ENCODE results near the gene MT2A.
A peak's percentile ranks its signal among the peaks of the same experiment; 100 is the strongest.
"Not testable (repeated sequence)": the region's sequence is repeated elsewhere in the genome, so short reads cannot be mapped to it uniquely, and the experiment has no call there.

Gene MT2A

DNA sequence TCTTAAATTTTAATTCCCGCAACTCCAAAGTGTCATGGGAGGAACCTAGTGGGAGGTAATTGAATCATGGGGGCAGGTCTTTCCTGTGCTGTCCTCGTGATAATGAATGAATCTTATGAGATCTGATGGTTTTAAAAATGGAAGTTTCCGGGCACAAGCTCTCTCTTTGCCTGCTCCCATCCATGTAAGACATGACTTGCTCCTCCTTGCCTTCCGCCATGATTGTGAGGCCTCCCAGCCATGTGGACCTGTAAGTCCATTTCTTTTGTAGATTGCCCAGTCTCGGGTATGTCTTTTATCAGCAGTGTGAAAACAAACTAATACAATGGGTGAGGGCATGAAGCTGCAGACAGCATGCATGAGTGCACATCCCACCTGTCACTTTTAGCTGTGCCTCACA lies 14.8 kb downstream of the MT2A start:
- not testable (repeated sequence) for DNase-seq

DNA sequence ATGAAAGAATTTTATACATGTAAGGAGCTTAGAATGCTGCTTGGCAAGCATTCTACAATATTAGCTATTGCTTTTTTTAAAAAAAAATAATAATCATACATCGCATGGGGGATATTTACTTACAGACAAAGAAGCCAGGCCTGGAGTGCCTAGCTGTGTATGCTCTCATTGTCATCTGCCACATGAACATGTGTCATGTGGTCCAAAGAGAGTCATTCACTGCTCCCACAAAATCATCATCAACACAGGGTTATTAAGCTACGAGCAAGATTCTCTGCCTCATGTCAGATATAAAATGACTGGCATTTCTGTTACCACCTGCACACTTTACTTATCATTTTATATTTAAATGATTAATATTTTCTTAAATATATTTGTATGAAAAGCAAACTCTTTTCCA lies 15.3 kb downstream of the MT2A start:
- no peak for DNase-seq

DNA sequence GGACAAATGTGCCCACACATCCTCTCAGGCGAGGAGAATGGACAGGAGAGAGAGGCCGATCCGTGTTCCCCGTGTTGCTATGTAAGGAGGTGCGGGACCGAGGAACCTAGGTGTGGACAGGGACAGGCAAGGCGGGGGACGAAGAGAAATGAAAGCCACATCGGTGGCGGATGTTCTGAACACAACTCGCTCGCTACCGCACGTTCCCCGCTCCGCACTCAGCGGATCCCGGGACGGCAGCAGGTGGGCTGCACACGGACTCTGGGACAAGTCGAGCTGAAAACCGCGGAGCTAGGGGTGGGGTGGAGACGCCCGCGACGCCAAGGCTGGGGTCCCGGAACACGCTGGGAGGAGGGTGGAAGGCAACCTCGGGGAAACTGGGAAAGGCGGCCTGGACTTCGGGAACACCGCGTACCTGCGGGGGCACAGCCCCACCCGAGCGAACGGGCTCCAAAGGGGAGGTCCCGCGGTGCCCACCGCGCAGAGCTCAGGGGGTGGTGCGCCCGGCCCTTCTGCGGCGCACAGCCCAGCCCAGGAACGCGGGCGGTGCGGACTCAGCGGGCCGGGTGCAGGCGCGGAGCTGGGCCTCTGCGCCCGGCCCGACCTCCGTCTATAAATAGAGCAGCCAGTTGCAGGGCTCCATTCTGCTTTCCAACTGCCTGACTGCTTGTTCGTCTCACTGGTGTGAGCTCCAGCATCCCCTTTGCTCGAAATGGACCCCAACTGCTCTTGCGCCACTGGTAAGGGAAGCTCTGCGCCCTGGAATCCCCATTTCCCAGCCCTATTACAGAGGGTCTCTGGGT lies 17.0 kb downstream of the MT2A start, which contains the start of gene MT1E:
MT1E (plus strand) TSS at position 642 of the 803 bp plus-strand sequence; CDS start at position 713, 71 bp downstream.
- DNase-seq = peak; percentile 58

DNA sequence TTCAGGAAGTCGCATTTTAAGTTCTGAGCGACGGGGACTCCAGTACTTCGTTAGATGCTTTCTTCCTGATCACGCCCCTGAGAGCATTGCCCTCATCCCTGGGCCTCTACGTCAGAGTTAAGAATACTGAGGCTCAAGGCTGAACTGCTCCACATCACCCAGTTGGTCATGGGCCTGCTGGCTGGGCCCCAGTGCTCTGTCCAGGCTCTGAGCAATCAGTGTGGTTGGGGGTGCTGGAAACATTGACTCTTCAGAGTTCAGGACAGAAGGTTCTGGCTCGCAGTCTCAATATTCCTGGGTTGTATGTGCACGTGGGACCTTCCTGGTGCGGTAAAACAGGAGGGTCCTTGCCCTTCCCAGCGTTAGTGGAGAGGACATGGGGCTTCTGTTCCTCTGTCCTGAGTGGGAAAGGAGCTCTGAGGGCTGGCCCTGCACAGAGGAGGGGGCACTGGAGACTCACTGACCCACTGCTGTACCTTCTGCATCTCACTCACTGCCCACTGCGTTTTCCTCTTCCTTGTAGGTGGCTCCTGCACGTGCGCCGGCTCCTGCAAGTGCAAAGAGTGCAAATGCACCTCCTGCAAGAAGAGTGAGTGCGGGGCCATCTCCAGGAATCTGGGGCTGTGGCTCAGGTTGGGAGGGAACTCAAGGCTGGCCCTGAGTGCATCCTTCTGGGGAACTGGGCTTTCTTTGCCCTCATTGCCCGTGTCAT lies 17.7 kb downstream of the MT2A start:
- no peak for DNase-seq

DNA sequence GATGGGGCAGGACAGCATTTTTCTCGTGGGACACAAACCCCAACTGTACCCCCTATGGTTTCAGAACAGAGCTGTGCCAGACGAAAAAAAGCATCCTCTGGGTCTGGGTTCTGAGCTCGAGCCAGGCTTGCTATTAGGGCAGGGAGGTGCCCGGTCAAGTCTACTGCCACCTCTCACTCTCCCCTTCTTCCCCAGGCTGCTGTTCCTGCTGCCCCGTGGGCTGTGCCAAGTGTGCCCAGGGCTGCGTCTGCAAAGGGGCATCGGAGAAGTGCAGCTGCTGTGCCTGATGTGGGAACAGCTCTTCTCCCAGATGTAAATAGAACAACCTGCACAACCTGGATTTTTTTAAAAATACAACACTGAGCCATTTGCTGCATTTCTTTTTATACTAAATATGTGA lies 18.3 kb downstream of the MT2A start:
- no peak for DNase-seq

DNA sequence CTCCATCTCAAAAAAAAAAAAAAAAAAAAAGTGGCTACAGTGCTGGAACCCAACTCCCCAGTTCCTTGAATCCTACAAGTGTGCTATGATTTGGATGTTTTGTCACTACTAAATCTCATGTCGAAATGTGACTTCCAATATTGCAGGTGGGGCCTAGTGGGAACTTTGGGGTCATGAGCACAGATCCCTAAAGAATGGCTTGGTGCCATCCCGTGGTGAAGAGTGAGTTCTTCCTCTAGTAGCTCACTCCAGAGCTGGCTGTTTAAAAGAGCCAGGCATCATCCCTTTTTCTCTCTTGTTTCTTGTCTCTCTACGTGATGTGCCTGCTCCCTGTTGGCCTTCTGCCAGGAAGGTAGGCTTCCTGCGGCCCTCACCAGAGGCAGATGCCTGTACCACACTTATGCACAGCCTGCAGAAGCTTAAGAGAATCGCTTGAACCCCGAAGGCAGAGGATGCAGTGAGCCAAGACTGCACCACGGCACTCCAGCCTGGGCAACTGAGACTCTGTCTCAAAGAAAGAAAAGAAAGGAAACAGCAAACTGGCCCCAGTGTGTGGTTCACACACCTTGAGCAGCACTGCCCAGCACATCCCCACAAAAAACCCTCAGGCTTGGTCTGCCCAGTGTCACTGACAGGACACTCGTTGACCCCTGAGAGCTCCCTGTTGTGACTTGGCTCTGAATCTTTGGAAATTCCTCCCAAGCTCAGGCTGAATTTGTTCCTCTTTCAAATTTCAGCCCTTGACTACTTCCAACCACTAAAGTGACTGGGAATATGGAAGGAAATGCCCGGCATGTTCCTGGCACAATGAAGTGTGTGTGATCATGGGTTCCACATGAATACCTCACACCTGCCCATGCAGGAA lies 20.3 kb downstream of the MT2A start:
- DNase-seq = no peak

DNA sequence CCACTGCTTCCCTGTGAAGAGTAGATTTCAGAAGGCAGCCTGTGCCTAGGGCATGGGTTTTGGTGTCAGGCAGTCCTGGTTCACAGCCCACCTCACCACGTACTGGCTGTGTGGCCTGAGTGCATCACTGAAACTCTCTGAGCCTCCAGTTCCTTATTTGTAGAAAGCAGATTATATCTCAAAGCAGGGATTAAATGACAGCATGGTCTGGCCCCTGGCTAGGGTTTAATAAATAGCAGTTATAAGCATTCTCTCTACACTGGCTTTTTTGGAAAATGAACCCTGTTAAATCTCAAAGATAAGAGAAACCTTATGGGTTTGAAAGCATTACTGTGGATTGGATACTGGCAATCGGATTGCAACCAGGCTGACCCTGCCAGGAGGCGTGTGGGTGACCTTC lies 21.1 kb downstream of the MT2A start:
- no peak for DNase-seq

DNA sequence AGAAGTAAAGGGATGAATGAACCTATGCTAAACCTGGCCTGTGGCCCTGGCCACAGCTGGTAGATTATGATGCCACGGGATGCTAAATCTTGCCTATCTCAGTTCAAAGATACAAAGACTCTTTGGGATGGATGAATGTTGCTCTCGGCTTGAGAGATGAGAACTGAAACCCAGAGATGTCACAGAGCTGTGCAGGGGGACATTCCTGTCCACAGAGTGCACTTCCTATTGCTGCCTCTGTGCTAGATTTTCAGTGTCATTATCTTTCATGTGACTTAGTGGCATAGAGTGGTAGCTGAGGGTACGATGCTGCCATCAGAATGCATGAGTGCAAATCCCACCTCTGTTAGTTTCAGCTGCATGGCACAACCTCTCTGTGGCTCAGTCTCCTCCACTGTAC lies 21.8 kb downstream of the MT2A start:
- DNase-seq = no peak

DNA sequence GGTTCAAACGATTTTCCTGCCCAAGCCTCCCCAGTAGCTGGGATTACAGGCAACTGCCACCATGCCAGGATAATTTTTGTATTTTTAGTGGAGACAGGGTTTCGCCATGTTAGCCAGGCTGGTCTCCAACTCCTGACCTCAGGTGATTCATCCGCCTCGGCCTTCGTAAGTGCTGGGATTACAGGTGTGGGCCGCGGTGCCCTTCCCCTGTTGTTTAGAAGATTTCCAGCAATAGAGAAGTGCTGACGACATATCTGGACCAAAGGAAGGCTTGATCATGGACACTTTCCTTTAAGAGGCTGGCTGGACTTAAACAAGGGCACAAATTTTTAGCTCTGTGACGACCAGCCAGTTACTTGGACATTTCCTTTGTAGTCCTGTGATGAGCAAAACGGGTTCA lies 22.8 kb downstream of the MT2A start:
- DNase-seq = no peak

DNA sequence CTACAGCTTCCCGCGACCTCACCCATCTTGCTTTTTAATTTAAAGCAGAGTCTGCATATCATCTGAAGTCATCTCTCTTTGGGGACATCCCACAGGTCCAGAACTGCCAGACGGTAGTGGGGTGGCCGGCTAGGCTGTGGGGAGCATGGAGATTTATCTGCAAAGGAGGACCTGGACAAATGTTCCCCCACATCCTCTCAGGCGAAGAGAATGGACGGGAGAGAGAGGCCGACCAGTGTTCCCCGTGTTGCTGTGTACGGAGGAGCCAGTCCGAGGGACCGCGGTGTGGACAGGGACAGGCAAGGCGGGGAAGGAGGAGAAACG lies 23.4 kb downstream of the MT2A start:
- DNase-seq = no peak

DNA sequence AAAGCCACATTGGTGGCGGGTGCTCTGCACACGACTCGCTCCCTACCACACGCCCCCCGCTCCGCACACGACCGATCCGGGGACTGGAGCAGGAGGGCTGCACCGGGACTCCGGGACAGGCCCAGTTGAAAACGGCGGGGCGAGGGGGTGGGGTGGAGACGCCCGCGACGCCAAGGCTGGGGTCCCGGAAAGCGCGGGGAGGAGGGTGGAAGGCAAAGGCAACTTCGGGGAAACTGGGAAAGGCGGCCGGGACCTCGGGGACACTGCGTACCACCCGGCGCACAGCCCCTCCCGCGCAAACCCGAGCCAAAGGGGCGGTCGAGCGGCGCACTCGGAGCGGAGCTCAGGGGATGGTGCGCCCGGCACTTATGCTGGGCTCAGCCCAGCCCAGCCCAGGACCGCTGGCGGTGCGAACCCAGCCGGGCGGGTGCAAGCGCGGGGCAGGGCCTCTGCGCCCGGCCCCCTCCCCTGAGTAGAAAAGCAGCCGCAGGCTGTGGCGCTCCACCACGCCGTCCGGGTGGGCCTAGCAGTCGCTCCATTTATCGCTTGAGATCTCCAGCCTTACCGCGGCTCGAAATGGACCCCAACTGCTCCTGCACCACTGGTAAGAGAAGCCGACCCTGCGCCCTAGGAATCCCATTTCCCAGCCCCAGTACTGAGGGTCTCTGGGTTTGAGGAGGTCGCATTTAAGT lies 23.9 kb downstream of the MT2A start, which contains the start of gene MT1M:
MT1M (plus strand) TSS at position 504 of the 692 bp plus-strand sequence; CDS start at position 577, 73 bp downstream.
- peak; percentile 29 for DNase-seq

DNA sequence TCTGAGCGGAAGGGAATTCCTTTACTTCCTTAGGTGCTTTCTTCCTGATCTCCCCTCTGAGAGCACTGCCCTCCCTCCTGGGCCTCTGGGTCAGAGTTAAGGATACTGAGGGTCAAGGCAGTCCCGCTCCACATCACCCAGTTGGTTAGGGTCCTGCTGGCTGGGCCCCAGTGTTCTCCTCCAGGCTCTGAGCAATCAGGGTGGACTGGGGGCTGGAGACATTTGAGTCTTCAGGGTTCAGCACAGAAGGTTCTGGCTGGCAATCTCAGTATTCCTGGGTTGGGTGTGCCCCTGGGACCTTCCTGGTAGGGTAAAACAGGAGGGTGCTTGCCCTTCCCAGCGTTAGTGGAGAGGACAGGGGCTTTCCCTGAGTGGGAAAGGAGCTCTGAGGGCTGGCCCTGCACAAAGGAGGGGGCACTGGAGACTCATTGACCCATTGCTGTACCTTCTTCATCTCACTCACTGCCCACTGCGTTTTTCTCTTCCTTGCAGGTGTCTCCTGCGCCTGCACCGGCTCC lies 24.5 kb downstream of the MT2A start:
- DNase-seq = no peak

DNA sequence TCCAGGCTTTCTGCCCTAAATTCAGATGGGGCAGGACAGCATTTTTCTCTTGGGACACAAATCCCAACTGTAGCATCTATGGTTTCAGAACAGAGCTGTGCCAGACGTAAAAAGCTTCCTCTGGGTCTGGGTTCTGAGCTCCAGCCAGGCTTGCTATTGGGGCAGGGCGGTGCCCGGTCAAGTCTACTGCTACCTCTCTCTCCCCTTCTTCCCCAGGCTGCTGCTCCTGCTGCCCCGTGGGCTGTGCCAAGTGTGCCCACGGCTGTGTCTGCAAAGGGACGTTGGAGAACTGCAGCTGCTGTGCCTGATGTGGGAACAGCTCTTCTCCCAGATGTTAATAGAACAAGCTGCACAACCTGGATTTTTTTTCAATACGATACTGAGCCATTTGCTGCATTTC lies 25.2 kb downstream of the MT2A start:
- no peak for DNase-seq

DNA sequence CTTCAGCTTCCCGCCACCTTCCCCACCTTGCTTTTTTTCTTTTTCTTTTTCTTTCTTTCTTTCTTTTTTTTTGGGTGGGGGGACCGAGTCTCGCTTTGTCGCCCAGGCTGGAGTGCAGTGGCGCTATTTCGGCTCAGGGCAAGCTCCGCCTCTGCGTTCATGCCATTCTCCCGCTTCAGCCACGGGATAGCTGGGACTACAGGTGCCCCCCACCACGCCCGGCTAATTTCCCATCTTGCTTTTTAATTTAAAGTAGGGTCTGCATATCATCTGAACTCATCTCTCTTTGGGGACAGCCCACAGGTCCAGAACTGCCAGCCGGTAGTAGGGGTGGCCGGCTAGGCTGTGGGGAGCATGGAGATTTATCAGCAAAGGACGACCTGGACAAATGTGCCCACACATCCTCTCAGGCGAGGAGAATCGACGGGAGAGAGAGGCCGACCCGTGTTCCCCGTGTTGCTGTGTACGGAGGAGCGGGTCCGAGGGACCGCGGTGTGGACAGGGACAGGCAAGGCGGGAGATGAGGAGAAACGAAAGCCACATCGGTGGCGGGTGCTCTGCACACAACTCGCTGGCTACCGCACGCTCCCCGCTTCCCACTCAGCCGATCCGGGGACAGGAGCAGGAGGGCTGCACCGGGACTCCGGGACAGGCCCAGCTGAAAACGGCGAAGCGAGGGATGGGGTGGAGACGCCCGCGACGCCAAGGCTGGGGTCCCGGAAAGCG lies 26.5 kb downstream of the MT2A start:
- DNase-seq = no peak

DNA sequence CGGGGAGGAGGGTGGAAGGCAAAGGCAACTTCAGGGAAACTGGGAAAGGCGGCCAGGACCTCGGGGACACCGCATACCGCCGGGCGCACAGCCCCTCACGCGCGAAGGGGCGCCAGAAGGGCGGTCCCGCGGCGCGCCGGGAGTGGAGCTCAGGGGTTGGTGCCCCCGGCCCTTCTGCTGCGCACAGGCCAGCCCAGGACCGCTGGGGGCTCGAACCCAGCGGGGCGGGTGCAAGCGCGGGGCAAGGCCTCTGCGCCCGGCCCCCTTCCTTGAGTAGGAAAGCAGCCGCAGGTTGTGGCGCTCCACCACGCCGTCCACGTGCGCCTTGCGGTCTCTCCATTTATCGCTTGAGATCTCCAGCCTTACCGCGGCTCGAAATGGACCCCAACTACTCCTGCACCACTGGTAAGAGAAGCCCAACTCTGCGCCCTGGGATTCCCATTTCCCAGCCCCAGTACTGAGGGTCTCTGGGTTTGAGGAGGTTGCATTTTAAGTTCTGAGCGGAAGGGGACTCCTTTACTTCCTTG lies 27.1 kb downstream of the MT2A start:
- DNase-seq = no peak

DNA sequence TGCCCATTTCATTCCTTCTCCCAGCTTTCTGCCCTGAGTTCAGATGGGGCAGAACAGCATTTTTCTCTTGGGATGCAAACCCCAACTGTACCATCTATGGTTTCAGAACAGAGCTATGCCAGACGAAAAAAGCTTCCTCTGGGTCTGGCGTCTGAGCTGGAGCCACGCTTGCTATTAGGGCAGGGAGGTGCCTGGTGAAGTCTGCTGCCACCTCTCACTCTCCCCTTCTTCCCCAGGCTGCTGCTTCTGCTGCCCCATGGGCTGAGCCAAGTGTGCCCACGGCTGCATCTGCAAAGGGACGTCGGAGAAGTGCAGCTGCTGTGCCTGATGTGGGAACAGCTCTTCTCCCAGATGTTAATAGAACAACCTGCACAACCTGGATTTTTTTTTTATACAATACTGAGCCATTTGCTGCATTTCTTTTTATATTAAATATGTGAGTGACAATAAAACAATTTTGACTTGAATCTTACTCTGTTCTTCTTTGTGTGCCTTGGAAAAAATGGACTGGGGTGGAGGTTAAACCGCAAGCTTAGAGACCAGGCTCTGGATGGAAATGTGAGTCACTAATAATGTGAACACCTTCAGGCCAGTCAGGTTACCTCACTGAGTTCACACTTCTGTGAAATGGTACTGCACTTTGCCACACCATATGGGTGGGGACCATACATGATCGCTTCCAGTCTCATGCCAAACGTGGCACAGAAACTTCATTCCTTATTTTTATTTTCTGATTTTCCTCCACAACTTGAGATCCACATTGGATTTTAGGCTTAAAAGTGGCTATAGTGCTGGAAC lies 28.4 kb downstream of the MT2A start:
- DNase-seq = no peak

DNA sequence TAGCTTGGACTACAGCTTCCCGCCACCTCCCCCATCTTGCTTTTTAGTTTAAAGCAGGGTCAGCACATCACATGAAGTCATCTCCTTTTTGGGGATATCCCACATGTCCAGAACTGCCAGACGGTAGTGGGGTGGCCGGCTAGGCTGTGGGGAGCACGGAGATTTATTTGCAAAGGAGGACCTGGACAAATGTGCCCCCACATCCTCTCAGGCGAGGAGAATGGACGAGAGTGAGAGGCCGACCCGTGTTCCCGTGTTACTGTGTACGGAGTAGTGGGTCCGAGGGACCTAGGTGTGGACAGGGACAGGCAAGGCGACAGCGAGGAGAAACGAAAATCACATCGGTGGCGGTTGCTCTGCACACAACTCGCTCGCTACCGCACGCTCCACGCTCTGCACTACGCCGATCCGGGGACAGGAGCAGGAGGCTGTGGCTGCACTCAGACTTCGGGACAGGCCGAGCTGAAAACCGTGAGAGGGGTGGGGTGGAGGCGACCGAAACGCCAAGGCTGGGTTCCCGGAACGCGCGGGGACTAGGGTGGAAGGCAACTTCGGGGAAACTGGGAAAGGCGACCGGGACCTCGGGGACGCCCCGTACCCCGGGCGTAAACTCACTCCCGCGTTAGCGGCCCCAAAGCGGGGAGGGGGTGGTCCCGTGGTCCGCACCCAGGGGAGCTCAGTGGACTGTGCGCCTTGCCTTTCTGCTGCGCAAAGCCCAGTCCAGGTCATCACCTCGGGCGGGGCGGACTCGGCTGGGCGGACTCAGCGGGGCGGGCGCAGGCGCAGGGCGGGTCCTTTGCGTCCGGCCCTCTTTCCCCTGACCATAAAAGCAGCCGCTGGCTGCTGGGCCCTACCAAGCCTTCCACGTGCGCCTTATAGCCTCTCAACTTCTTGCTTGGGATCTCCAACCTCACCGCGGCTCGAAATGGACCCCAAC lies 29.7 kb downstream of the MT2A start, which contains the start of gene MT1A:
MT1A (plus strand) TSS at position 853 of the 937 bp plus-strand sequence; CDS start at position 926, 73 bp downstream.
- no peak for DNase-seq

DNA sequence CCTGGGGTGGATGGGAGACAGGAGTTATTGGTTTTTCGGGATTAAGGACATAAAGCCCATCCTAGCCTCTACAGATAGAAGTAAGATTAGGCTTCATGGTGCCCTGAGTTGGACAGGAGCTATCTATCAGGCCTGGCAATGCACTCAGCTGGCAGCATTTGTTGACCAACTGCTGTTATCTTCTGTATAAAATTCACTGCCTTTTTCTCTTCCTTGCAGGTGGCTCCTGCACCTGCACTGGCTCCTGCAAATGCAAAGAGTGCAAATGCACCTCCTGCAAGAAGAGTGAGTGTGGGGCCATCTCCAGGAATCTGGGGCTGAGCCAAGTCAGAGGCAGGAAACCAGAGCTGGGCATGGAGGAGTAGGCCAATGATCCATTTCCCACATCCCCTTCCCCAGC lies 30.7 kb downstream of the MT2A start:
- DNase-seq = no peak

DNA sequence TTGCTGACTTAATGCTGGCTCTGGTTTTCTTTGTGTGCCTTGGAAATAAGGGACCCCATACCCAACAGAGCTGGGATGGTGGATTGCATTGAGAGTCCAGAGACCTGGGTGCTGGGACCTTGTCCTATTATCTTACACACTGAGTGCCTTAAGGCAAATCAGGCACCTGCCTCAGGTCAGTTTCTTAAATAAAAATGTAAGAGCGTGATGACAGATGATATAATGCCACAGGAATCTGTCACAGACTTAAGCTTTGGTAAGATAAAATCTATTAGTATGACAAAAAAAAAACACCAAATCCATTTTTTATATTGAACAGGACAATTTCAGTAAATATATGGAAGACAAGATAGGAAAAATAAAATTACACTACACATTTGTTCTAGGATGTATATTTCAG lies 31.7 kb downstream of the MT2A start:
- no peak for DNase-seq
